ENCODE data around the gene PHF21B.
"Not testable (repeated sequence)": the region's sequence is repeated elsewhere in the genome, so short reads cannot be mapped to it uniquely, and the experiment has no call there.

Gene PHF21B

GRCh38 chr22:44871782-44872181 is 138.0 kb downstream of the PHF21B start:
- DNase-seq (ENCODE audit: low spot score): no peak

- no peak for DNase-seq (ENCODE audit: low spot score)
Observed at GRCh38 chr22:44870021-44870420, 139.8 kb downstream of the PHF21B start.

GRCh38 chr22:44869196-44869595 is 140.6 kb downstream of the PHF21B start:
- DNase-seq (ENCODE audit: low spot score): no peak

DNA sequence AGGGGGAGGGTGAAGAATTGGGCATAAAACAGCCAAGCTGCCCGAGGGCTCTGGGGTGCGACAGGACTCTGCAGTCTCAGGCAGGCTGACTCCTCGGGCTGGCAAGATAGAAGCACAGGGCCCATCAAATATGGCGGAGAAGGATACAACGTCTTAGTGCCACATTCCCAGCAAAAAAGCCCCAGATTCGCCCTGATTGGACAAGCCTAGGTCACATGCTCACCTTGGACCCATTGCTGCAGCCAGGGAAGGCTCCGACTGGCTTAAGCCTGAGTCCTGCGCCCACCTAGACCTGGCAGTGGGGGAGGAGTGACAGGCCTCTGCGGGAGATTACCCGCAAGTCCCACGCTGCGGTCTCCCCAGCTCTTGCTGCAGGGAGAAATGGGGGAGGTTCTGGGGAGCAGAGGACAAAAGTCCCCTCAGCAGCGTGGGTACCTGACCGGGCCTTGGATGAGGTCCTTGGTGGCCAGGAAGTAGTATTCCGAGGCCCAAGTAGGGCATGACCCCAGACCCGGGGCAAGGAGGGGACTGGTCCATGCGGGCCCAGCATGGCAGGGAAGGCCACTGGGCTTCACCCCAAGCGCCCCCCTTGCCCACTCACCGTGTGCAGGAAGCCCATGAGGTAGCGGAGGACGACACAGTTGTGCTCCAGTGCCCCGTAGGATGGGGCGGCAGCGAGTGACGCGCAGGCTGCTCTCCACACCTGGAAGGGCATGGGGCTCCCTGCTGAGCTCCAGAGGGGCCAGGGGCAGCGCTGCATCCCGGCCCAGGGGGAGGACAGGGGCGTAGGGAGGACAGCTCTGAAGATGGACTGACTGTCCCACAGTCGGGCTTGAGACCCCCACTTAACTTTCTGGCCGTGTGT is 144.4 kb downstream of the PHF21B start:
- DNase-seq (ENCODE audit: low spot score): no peak

GRCh38 chr22:44862981-44863860 is 146.6 kb downstream of the PHF21B start:
- no peak for DNase-seq (ENCODE audit: low spot score)

DNA sequence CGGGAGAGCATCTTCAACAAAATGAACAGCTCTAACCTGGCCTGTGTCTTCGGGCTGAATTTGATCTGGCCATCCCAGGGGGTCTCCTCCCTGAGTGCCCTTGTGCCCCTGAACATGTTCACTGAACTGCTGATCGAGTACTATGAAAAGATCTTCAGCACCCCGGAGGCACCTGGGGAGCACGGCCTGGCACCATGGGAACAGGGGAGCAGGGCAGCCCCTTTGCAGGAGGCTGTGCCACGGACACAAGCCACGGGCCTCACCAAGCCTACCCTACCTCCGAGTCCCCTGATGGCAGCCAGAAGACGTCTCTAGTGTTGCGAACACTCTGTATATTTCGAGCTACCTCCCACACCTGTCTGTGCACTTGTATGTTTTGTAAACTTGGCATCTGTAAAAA is 147.5 kb downstream of the PHF21B start:
- DNase-seq (ENCODE audit: low spot score): no peak

DNA sequence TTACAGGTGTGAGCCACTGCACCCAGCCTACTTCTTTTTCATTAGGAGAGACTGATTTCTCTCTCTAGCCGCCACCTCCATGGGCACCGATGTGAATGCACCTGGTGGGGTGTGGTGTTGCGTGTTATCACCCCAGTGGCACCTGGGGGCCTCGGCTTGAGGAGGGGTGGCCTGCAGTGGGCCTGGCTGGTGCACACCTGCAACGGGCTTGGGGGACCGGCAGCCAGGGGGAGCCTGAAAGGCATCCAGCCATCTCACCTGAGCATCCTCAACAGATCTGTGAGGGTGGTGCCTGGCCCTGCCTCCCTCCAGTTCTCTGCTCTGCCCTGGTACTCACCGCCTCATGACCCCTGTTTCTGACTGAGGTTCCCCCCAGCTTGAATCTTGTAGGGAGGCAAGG is 148.6 kb downstream of the PHF21B start:
- no peak for DNase-seq (ENCODE audit: low spot score)

DNA sequence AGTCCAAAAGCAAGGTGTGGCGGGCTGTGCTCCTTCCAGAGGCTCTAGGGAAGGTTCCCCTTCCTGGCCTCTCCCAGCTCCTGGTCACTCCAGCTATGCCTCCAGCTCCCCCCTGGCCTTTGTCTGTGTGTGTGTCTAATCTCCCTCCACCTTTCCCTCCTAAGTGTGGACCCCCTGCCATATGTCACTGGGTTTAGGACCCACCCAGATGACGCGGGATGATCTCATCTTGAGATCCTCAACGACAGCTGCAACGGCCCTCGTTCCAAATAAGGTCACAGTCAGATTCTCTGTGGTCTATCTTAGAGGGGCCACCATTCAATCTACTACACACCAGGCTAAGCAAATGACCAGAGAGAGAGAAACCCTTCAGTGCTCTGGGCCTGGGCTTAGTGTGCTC is 149.5 kb downstream of the PHF21B start:
- no peak for DNase-seq (ENCODE audit: low spot score)

GRCh38 chr22:44859641-44860040 is 150.2 kb downstream of the PHF21B start:
- DNase-seq (ENCODE audit: low spot score): no peak

DNA sequence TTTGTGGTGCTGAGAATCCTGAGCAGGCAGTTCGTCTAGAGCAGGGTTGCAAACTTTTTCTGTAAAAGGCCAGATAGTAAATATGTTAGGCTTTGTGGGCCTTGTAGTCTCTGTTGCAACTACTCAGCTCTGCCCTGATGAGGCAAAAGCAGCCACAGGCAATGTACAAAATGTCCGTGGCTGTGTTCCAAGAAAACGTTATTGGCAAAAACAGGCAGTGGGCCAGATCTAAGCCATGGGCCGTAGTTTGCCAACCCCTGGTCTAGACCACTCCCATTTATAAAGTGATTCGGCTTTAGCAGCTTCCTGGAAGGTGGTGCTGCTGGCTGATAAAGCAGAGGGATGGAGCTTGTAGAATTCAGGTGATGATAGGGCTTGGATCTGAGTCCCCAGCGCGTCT is 151.0 kb downstream of the PHF21B start:
- not testable (repeated sequence) for DNase-seq (ENCODE audit: low spot score)

- DNase-seq (ENCODE audit: low spot score): no peak
Observed at GRCh38 chr22:44855855-44856254, 153.9 kb downstream of the PHF21B start.

DNA sequence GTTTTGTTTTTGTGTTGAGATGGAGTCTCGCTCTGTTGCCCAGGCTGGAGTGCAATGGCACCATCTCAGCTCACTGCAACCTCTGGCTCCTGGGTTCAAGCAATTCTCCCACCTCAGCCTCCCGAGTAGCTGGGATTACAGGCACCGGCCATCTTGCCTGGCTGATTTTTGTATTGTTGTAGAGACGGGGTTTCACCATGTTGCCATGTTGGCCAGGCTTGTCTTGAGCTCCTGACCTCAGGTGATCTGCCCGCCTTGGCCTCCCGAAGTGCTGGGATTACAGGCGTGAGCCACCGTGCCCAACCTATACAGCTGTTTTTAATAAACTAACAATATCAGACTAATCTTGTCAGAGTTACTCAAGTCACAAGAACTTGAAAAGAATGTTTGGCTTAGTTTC is 155.2 kb downstream of the PHF21B start:
- DNase-seq (ENCODE audit: low spot score): not testable (repeated sequence)

- DNase-seq (ENCODE audit: low spot score): no peak
Observed at GRCh38 chr22:44850946-44851345, 158.9 kb downstream of the PHF21B start.

- no peak for DNase-seq (ENCODE audit: low spot score)
Observed at GRCh38 chr22:44848791-44849420, 160.9 kb downstream of the PHF21B start.

DNA sequence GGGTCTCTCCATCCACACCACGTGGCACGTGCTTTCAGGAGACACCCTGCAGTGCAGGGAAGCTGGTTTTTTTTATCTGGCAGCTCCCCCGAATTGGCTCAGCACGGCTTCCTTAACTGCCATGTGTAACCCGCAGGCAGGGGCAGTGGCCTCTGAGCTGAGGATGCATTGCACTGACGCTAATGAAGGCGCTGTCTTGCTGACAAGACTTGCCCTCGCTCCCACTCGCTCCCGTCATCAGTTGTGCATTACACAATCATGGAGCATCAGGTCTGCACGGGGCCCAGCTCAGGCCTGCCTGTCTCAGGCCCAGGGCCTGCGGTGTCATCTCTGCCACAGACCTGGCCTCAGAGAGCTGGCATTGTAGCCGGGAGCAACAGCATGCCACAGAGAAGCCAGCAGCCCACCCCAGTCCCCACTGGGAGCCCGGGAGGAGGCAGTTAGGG is 161.5 kb downstream of the PHF21B start:
- no peak for DNase-seq (ENCODE audit: low spot score)

DNA sequence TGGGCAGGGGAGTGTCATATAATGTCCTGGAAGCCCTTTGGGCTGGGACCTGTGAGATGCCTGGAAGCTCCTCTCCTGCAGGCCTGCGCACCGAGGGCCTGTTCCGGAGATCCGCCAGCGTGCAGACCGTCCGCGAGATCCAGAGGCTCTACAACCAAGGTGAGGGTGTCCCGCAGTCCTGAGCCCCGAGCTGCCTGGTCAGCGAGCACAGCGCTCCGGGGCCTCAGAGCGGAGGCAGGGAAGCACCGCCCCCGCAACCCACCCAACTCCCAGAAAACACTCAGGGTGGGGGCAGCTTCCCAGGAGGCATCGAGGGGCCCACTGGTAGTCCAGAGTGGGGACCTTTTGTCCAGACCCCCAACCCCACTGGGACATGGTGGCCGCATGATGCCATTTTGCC is 161.9 kb downstream of the PHF21B start:
- DNase-seq (ENCODE audit: low spot score): no peak

GRCh38 chr22:44847380-44847779 is 162.4 kb downstream of the PHF21B start:
- DNase-seq (ENCODE audit: low spot score): no peak

GRCh38 chr22:44846726-44847275 is 163.0 kb downstream of the PHF21B start:
- DNase-seq (ENCODE audit: low spot score): no peak

GRCh38 chr22:44845796-44846720 is 163.7 kb downstream of the PHF21B start:
- DNase-seq (ENCODE audit: low spot score): no peak

- DNase-seq (ENCODE audit: low spot score): no peak
Observed at GRCh38 chr22:44845191-44845590, 164.6 kb downstream of the PHF21B start.

DNA sequence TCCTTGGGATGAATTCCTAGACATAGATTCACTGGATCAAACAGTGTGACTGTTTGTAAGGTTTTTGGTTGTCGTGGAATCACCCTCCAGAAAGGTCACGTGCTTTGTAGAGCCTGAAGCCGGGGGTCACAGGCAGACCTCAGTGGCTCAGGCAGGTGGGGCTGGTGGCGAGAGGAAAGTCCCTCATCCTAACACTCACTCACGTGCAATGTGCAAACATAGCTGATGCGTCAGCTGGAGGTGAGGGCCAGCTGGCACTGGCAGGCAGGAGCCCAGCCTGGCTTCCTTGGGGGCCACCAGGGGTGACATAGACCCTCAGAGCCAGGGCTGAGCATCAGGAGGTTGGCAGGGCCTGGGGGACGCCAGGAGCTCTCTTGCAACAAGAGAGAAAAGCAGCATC is 167.4 kb downstream of the PHF21B start:
- DNase-seq (ENCODE audit: low spot score): no peak

Data from COLO829 (cell line).